Upper lobe of left lung (tissue), 6 donors: Measurements from ENCODE around the gene ZCWPW2. TPM values are rescaled to one million over a fixed set of nuclear protein-coding genes. Genes with fewer than 3 reads are reported as not detected.

Source experiments
- ATAC-seq, 2 donors: fragments of 200-7000 bp; cut with Tn5 transposase; one replicate each; pipeline ENCODE4 v1.9.1; 2022; ENCODE audit warnings: mild to moderate bottlenecking in 2 of 2, moderate library complexity in 2 of 2; ENCODE audit not compliant: low FRiP score in 2 of 2
- DNase-seq, 2 donors: peaks; one replicate each; pipeline ENCODE4 v3.0.0-alpha.2; 2019 to 2020
- H3K27ac ChIP-seq, 4 donors: fragments of 200-600 bp; sonication (generic); one replicate each; pipeline ENCODE4 v1.5.1; 2016 to 2019
- H3K27me3 ChIP-seq, 4 donors: fragments of 200-600 bp; sonication (generic); one replicate each; pipeline ENCODE4 v1.5.1; 2017 to 2019
- H3K36me3 ChIP-seq, 4 donors: fragments of 200-600 bp; sonication (generic); one replicate each; pipeline ENCODE4 v1.5.1; 2016 to 2019
- H3K4me1 ChIP-seq, 4 donors: fragments of 200-600 bp; sonication (generic); one replicate each; pipeline ENCODE4 v1.5.1; 2018 to 2019
- H3K4me3 ChIP-seq, 4 donors: fragments of 200-600 bp; sonication (generic); one replicate each; pipeline ENCODE4 v1.5.1; 2017 to 2019; ENCODE audit warnings: mild to moderate bottlenecking in 2 of 4, moderate library complexity in 1 of 4
- H3K9me3 ChIP-seq, 4 donors: fragments of 200-600 bp; sonication (generic); one replicate each; pipeline ENCODE4 v1.5.1; 2018 to 2019
- EP300 ChIP-seq, 4 donors: sonication (generic); formaldehyde crosslinking; IDR thresholded peaks; one replicate each; pipeline ENCODE4 v1.5.1; 2017; ENCODE audit warnings: antibody characterized with exemption in 4 of 4, control low read depth in 2 of 4
- POLR2A ChIP-seq, 4 donors: fragments of 450-650 bp; IDR thresholded peaks; one replicate each; pipeline ENCODE4 v1.5.1; 2016 to 2017; ENCODE audit warnings: antibody characterized with exemption in 4 of 4, mild to moderate bottlenecking in 2 of 4
- POLR2AphosphoS5 ChIP-seq, 2 donors: sonication (generic); formaldehyde crosslinking; IDR thresholded peaks; one replicate each; pipeline ENCODE4 v1.5.1; 2017; ENCODE audit warnings: antibody characterized with exemption in 2 of 2
- whole genome bisulfite sequencing, 2 donors: methylation state at CpG; one replicate each; pipeline ENCODE4 v1.1.5; 2017 to 2018; 5-methylcytosine and 5-hydroxymethylcytosine counted together
- total RNA-seq, 6 donors: library from RNA; depleted of rRNA in 4 of 6; stranded (reverse); fragments of >200 nt in 4 of 6; gene quantifications; one replicate each; pipeline versions ENCODE4 v1.1.0 to v1.2.1, GENCODE V29; 2016 to 2021
- TF ChIP-seq, protein P1 (sequence below), 6 experiments: fragments of 450-650 bp in 4 of 6; fragments of 200-600 bp in 2 of 6; sonication (generic) in 2 of 6; IDR thresholded peaks; one replicate each; pipeline ENCODE4 v1.5.1; 2016 to 2019; ENCODE audit warnings: antibody characterized with exemption in 6 of 6
- donor health status: DM: no; HTN: no; CAD: no; lungs with moderate emphysema.
- donor health status: DM: no; HTN: yes; CAD: no; lungs with severe emphysema.

The ZCWPW2 gene
- total RNA-seq, 6 donors from 2014 or later = 0.46 to 1.2 (median 0.89) TPM; not detected in 1

DNA sequence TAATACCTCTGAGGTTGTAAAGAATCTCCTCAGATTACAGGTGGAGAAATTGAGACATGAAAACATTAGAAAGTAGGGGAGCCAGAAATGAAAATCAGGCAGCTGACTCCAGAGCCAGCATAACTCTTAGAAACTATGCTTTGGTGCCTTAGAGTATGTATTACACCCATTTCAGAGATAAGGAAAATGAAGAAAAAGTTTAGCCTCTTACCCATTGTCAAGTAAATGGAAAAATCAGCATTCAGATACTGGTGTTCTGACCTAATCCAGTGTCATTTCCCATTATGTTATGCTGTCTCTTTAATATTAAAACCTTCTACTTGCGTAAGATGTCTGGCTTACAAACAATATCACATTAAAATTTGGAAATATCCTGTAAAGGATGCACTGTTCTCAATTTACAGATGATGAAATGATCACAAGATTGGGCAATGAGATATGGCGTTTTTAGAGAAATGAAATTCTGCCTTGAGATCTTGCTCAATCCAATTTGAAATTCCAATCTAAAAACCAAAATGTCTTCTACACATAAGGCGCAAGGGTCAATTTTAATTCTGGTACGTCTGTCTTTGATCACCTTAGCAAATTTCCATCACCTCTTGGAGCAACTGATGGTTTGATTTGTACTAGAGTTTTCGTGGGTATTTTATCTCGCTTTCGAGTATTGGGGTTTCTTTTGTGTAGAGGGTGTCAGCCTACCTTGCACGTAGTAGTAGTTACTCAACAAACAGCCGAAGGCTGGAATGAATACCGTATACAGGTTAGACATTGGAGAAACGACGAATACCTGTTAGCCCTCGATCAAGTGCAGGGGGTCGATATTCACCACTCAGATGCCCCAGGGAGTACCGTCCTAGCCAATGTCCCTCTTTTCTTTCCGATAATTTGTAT, 902 bp upstream of the ZCWPW2 start:
- peaks cover 24 to 53% (median 41%) of the 10 kb centered on the region in 4 donors for H3K4me1 ChIP-seq

DNA sequence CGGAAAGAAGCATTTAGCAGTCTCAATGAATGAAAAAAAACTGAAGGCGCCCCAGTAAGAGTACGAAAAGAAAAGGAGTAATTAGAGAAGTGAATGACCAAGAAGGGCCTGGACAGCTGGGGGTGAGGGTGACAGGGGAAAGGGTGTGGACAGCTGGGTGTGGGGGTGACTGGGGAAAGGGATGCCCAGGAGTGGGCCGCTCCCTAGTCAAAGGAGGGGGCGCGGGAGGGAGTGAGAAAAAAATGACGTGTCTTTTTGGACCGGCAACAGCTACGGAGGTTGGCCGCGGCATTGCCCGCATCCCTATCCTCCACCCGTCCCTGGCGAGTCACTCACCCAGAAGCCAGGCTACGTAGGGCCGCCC, 274 bp upstream of the ZCWPW2 start:
- Histone ChIP-seq H3K4me1 (peaks cover 24 to 47% (median 35%) of the 10 kb centered on the region in 4 donors), H3K27ac (peak overlapping the region; percentile 98 to 100 (median 99)), H3K36me3 (peaks cover 0 to 8% (median 2%) of the 10 kb centered on the region in 4 donors), H3K27me3 (no peaks in the 10 kb centered on the region), H3K9me3 (peaks cover 0 to 16% (median 12%) of the 10 kb centered on the region in 4 donors), H3K4me3 (peak overlapping the region; percentile 53 to 82 (median 71))
- no peak for DNase-seq
- WGBS, 2 donors = 0 to 2% methylated on average over 12 to 14 of the region's 16 CpGs
- TF ChIP-seq POLR2AphosphoS5 (IDR thresholded peaks at IDR 0.05) = no peak
- TF ChIP-seq EP300 (IDR thresholded peaks at IDR 0.05) = no peak
- no peak for TF ChIP-seq POLR2A (IDR thresholded peaks at IDR 0.05)
- TF ChIP-seq, protein P1, sequence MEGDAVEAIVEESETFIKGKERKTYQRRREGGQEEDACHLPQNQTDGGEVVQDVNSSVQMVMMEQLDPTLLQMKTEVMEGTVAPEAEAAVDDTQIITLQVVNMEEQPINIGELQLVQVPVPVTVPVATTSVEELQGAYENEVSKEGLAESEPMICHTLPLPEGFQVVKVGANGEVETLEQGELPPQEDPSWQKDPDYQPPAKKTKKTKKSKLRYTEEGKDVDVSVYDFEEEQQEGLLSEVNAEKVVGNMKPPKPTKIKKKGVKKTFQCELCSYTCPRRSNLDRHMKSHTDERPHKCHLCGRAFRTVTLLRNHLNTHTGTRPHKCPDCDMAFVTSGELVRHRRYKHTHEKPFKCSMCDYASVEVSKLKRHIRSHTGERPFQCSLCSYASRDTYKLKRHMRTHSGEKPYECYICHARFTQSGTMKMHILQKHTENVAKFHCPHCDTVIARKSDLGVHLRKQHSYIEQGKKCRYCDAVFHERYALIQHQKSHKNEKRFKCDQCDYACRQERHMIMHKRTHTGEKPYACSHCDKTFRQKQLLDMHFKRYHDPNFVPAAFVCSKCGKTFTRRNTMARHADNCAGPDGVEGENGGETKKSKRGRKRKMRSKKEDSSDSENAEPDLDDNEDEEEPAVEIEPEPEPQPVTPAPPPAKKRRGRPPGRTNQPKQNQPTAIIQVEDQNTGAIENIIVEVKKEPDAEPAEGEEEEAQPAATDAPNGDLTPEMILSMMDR (IDR thresholded peaks at IDR 0.05) = no peak
- peak; percentile 94 to 97 for ATAC-seq

More for the DNA sequence above, 902 bp upstream of the ZCWPW2 start:
- DNase-seq (no peak), ATAC-seq (peak in 1 of 2 donors; percentile 53)
- Histone ChIP-seq H3K4me3 (peak overlapping the region; percentile 34 to 82 (median 71)), H3K27me3 (no peaks in the 10 kb centered on the region), H3K36me3 (peaks cover 0 to 3% (median under 1%) of the 10 kb centered on the region in 4 donors), H3K9me3 (peaks cover 0 to 10% (median 7%) of the 10 kb centered on the region in 4 donors), H3K27ac (peak overlapping the region; percentile 98 to 100 (median 99))
- WGBS, 2 donors = 23 to 30% methylated on average over 16 of the region's 16 CpGs
- TF ChIP-seq POLR2A (IDR thresholded peaks at IDR 0.05) (peak in 1 of 4 donors; percentile 58), EP300 (IDR thresholded peaks at IDR 0.05) (peak in 3 of 4 donors; percentile 29 to 76 (median 70)), POLR2AphosphoS5 (IDR thresholded peaks at IDR 0.05) (peak in 1 of 2 donors; percentile 79)
- TF ChIP-seq, protein P1 (IDR thresholded peaks at IDR 0.05) = no peak

DNA sequence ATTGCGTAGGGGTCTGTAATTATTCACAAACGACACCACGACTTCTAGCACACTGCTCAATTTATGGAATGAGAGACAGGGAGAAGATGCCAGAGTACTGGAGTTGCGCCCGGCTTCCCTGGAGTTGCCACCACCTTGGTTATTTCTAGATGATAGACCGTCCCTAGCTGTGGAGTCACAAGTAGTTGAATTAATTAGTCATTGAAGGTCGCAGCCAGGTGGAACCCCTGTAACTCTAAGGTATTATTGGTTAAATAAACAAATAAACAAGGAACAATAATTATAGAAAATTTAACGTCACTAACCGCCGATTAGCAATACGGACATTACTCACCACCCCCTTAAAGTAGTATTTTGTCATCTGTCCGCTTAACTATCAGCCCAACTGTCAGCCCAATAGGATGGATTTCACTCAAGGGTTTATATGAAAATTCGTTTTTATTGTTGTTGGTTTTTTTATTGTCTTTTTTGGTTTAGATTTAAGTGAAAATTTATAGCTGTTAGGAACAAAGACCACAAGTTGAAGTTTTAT, 1.0 kb downstream of the ZCWPW2 start:
- peak overlapping the region; percentile 98 to 100 (median 99) for H3K27ac ChIP-seq
- peak overlapping the region; percentile 53 to 82 (median 71) for H3K4me3 ChIP-seq
- 28 to 37% methylated on average over 13 of the region's 13 CpGs for WGBS, 2 donors
- DNase-seq (no peak), ATAC-seq (no peak)
- H3K36me3 ChIP-seq = peaks cover 0 to 8% (median 5%) of the 10 kb centered on the region in 4 donors
- peaks cover 4 to 24% (median 21%) of the 10 kb centered on the region in 4 donors for H3K9me3 ChIP-seq
- H3K27me3 ChIP-seq = no peaks in the 10 kb centered on the region
- TF ChIP-seq, protein P1 (IDR thresholded peaks at IDR 0.05) = peak in 1 of 6 experiments; percentile 1
- TF ChIP-seq EP300 (IDR thresholded peaks at IDR 0.05) = no peak
- peaks cover 24 to 39% (median 32%) of the 10 kb centered on the region in 4 donors for H3K4me1 ChIP-seq

DNA sequence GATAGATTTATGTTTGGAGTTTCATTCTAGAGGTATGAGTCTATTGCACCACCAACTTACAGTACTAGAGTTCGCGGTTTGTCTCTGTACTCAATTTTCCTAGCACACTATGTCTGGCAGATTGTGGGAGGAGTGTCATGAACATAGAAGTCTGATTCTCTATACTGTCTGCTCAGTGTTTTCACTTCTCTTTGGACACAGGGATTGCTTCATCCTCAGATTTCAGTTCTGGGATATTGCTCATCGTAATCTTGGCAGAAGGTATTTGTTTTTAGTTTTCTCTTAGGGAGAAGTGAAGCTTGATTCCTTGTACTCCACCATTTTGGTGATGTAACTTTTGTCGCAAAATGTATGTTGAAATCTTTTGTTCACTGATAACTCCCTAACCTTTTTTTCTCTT, 27.9 kb downstream of the ZCWPW2 start:
- no peak overlapping the region for H3K27ac ChIP-seq
- H3K4me1 ChIP-seq = peaks cover 0 to 2% (median 0%) of the 10 kb centered on the region in 4 donors
- DNase-seq = no peak
- TF ChIP-seq, protein P1 (IDR thresholded peaks at IDR 0.05) = no peak
- peak in 1 of 2 donors; percentile 64 for TF ChIP-seq POLR2AphosphoS5 (IDR thresholded peaks at IDR 0.05)
- peak in 1 of 2 donors; percentile 97 for ATAC-seq
- no peaks in the 10 kb centered on the region for H3K9me3 ChIP-seq
- H3K4me3 ChIP-seq = no peak overlapping the region
- H3K36me3 ChIP-seq = no peaks in the 10 kb centered on the region
- WGBS, 2 donors = 60 to 68% methylated on average over 4 of the region's 4 CpGs
- H3K27me3 ChIP-seq = no peaks in the 10 kb centered on the region
